Activated T-cell treated with anti-CD3 and anti-CD28 coated beads, Interleukin-2, amount 50 U/mL, for 72 hours (primary cell): Measurements from ENCODE around the gene GOLT1A. TPM values are rescaled to one million over a fixed set of nuclear protein-coding genes. Genes with fewer than 3 reads are reported as not detected.
"Not testable (repeated sequence)": the region's sequence is repeated elsewhere in the genome, so short reads cannot be mapped to it uniquely, and the experiment has no call there.

ENCODE experiments used
- ATAC-seq, 2 donors: fragments of 150-1000 bp; cut with Tn5 transposase; replicated peaks in 1 of 2; 2 replicates each; pipeline ENCODE4 v1.10.0; 2021; ENCODE audit warnings: moderate library complexity in 2 of 2, mild to moderate bottlenecking in 1 of 2
- DNase-seq, 2 donors: peaks; one replicate each; pipeline ENCODE4 v3.0.0; 2021 to 2022; ENCODE audit warnings: mixed read lengths in 1 of 2
- H3K27ac Mint-ChIP-seq: one replicate; pipeline ENCODE4 v1.8.0; 2022; ENCODE audit warnings: mild to moderate bottlenecking, moderate library complexity, mixed read lengths
- H3K27me3 Mint-ChIP-seq: one replicate; pipeline ENCODE4 v1.8.0; 2022; ENCODE audit warnings: low read depth, mixed read lengths
- H3K36me3 Mint-ChIP-seq, 2 donors: one replicate each; pipeline ENCODE4 v1.8.0; 2022; ENCODE audit warnings: mixed read lengths in 2 of 2, mild to moderate bottlenecking in 1 of 2; ENCODE audit not compliant: insufficient read depth in 2 of 2
- H3K4me1 Mint-ChIP-seq: one replicate; pipeline ENCODE4 v1.8.0; 2022; ENCODE audit warnings: low read depth, mixed read lengths
- H3K4me3 Mint-ChIP-seq, 2 donors: one replicate each; pipeline ENCODE4 v1.8.0; 2022; ENCODE audit warnings: mild to moderate bottlenecking in 2 of 2, mixed read lengths in 2 of 2, moderate library complexity in 2 of 2
- H3K9me3 Mint-ChIP-seq, 2 donors: one replicate each; pipeline ENCODE4 v1.8.0; 2022; ENCODE audit warnings: mixed read lengths in 2 of 2
- total RNA-seq, 2 donors: library from RNA; stranded (reverse); gene quantifications; one replicate each; pipeline ENCODE4 v1.2.3, GENCODE V29; 2022

GOLT1A gene
- total RNA-seq, 2 donors from 2014 or later: 0.58 to 0.76 TPM

DNA sequence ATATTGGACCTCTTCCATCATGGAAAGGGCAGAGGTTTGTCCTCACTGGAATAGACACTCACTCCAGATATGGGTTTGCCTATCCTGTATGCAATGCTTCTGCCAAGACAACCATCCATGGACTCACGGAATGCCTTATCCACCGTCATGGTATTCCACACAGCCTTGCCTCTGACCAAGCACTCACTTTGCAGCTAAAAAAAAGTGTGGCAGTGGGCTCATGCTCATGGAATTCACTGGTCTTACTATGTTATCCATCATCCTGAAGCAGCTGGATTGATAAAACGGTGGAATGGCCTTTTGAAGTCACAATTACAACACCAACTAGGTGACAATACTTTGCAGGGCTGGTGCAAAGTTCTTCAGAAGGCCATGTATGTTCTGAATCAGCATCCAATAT lies 25.6 kb upstream of the GOLT1A start:
- H3K27ac Mint-ChIP-seq, H3K27me3 Mint-ChIP-seq, ATAC-seq, H3K4me1 Mint-ChIP-seq, H3K36me3 Mint-ChIP-seq, H3K9me3 Mint-ChIP-seq, DNase-seq, H3K4me3 Mint-ChIP-seq: not testable (repeated sequence)

GRCh38 chr1:204238520-204238919 lies 24.7 kb upstream of the GOLT1A start:
- H3K36me3 Mint-ChIP-seq, H3K4me1 Mint-ChIP-seq, DNase-seq, H3K4me3 Mint-ChIP-seq, H3K27ac Mint-ChIP-seq, ATAC-seq, H3K27me3 Mint-ChIP-seq, H3K9me3 Mint-ChIP-seq: not testable (repeated sequence)

GRCh38 chr1:204237515-204237914 lies 23.7 kb upstream of the GOLT1A start:
- H3K36me3 Mint-ChIP-seq, ATAC-seq, H3K4me1 Mint-ChIP-seq, H3K27ac Mint-ChIP-seq, H3K27me3 Mint-ChIP-seq, H3K9me3 Mint-ChIP-seq, DNase-seq, H3K4me3 Mint-ChIP-seq: not testable (repeated sequence)

GRCh38 chr1:204232526-204232925 lies 18.7 kb upstream of the GOLT1A start:
- H3K9me3 Mint-ChIP-seq: no peaks in the 10 kb centered on the region
- H3K27me3 Mint-ChIP-seq: no peaks in the 10 kb centered on the region
- H3K36me3 Mint-ChIP-seq: no peaks in the 10 kb centered on the region
- no peaks in the 10 kb centered on the region for H3K4me1 Mint-ChIP-seq
- DNase-seq (no peak), ATAC-seq (no peak)
- no peak overlapping the region for H3K4me3 Mint-ChIP-seq
- no peak overlapping the region for H3K27ac Mint-ChIP-seq

- ATAC-seq: no peak
- Mint-ChIP-seq H3K9me3 (no peaks in the 10 kb centered on the region), H3K4me1 (no peaks in the 10 kb centered on the region), H3K27me3 (no peaks in the 10 kb centered on the region), H3K27ac (no peak overlapping the region), H3K36me3 (no peaks in the 10 kb centered on the region), H3K4me3 (no peak overlapping the region)
- DNase-seq: no peak
Observed at GRCh38 chr1:204230211-204230610, 16.4 kb upstream of the GOLT1A start.

DNA sequence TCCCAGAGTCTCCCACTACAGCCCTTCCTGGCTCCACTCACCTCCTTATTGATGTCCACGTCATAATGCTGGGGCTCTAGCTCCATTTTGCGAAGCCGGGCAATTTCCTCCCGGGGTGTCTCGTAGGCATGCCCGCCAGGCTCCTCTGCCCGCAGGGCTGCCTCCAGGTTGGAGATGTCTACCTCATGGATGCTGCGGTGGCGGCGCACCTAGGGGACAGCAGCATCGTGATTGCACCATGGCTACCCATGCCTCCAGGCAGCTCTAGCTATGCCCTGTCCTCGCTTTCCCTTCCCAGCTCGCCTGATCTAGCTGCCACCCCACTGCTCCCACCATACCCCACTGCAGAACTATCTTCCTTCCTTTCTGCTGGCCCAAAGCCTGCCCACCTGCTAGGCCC lies 15.1 kb upstream of the GOLT1A start:
- Mint-ChIP-seq H3K4me3 (no peak overlapping the region), H3K27ac (no peak overlapping the region), H3K9me3 (no peaks in the 10 kb centered on the region), H3K4me1 (no peaks in the 10 kb centered on the region), H3K36me3 (no peaks in the 10 kb centered on the region), H3K27me3 (no peaks in the 10 kb centered on the region)
- no peak for ATAC-seq
- DNase-seq: no peak

DNA sequence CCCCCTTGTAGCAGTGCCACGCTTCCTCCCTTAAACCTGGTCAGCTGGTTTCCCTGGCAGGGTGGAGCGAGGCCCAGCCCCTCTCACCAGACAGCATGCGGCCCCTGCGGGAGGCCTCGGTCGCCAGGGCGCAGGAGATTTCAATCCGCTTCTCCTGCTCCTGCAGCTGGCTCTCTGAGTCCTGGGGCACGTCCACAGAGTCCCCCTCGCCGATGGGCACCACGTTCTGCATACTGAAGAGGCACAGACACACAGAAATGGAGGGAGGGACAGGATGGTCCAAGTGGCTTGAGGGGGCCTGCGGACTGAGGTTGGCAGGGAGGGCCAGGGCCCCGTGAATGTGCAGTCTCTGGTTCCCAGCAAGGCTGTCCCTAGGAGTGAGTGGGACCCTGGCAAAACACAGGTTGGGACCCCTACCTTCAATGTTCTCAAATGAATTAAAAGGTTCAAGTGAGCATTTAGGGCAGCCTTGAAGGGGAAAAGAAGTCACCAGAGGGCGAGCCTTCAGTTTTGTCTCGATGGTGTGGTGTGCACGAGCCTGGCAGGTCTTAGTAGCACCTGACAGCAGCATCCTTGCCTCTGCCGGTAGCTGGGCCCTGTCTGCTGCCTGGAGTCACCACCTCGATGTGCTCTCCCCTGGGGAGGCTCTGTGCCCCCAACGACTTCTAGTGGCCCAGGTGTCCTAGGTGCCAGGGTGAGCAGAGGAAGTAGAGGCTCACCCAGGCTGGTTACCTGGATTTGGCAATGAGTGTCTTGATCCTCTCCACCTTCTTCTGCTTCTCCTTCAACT lies 14.4 kb upstream of the GOLT1A start:
- no peak for ATAC-seq
- Mint-ChIP-seq H3K4me3 (no peak overlapping the region), H3K4me1 (no peaks in the 10 kb centered on the region), H3K36me3 (no peaks in the 10 kb centered on the region), H3K27ac (no peak overlapping the region), H3K9me3 (no peaks in the 10 kb centered on the region), H3K27me3 (no peaks in the 10 kb centered on the region)
- no peak for DNase-seq

GRCh38 chr1:204227351-204227750 lies 13.6 kb upstream of the GOLT1A start:
- no peak for DNase-seq
- Mint-ChIP-seq H3K4me1 (no peaks in the 10 kb centered on the region), H3K27me3 (no peaks in the 10 kb centered on the region)

GRCh38 chr1:204225841-204226735 lies 12.3 kb upstream of the GOLT1A start:
- no peak for ATAC-seq
- Mint-ChIP-seq H3K4me3 (no peak overlapping the region), H3K9me3 (no peaks in the 10 kb centered on the region), H3K36me3 (no peaks in the 10 kb centered on the region), H3K27me3 (no peaks in the 10 kb centered on the region), H3K27ac (no peak overlapping the region), H3K4me1 (no peaks in the 10 kb centered on the region)
- DNase-seq: no peak

More at GRCh38 chr1:204227351-204227750, 13.6 kb upstream of the GOLT1A start:
- no peak overlapping the region for H3K27ac Mint-ChIP-seq
- no peak for ATAC-seq
- H3K4me3 Mint-ChIP-seq: no peak overlapping the region
- H3K9me3 Mint-ChIP-seq: no peaks in the 10 kb centered on the region
- no peaks in the 10 kb centered on the region for H3K36me3 Mint-ChIP-seq

GRCh38 chr1:204224655-204225054 lies 10.9 kb upstream of the GOLT1A start:
- no peak overlapping the region for H3K27ac Mint-ChIP-seq

DNA sequence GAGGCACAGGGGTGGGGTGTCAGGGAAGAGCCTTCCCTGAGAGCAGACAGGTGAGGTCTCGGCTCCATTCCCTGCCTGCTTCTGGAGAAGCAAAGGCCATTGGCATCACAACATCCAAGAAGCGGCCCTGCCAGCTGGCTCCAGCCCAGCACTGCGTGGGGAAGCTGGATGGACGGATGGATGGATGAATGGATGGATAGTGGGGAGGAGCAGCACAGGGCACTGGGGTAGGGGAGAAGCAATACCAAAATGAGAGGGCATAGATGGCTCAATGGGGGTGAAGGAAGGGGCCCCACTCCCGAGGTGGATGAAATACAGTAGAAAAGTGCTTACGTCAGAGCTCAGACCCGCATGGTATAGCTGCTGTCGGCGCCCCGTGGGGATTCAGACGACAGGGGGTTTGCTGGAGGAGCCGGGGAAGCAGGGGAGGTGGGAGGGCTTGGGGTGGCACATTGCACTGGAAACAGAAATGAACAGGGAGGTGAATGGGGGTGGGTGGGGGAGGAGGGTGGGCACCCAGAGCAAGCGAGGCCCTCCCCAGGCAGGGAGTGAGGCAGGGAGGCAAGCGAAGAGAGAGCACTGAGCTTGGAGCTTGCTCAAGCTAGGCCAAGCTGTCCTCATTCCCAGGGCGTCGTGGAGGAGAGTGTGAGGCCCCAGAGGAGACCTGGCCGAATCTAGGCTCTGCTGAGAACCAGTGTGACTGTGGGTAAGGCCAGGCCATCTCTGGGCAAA lies 9.5 kb upstream of the GOLT1A start:
- Mint-ChIP-seq H3K27ac (no peak overlapping the region), H3K9me3 (no peaks in the 10 kb centered on the region), H3K27me3 (no peaks in the 10 kb centered on the region), H3K4me3 (no peak overlapping the region), H3K36me3 (no peaks in the 10 kb centered on the region), H3K4me1 (no peaks in the 10 kb centered on the region)
- ATAC-seq (no peak), DNase-seq (no peak)

More at GRCh38 chr1:204224655-204225054, 10.9 kb upstream of the GOLT1A start:
- Mint-ChIP-seq H3K9me3 (no peaks in the 10 kb centered on the region), H3K27me3 (no peaks in the 10 kb centered on the region), H3K4me3 (no peak overlapping the region), H3K36me3 (no peaks in the 10 kb centered on the region), H3K4me1 (no peaks in the 10 kb centered on the region)
- ATAC-seq: no peak
- no peak for DNase-seq

DNA sequence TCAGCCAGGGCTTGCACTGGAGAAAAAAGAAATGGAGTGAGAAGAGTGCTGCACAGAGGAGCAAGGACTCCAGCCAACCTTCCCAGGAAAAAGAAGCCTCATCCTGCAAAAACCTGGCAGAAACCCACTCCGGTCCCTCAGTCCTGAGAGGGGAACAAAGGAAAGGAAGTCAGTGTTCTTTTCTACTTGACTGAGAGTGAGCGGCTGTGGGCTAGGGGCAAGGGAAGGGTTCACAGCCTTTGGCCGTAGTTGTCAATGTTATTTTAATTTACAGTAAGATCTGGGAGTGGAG lies 8.9 kb upstream of the GOLT1A start:
- ATAC-seq: no peak
- Mint-ChIP-seq H3K4me3 (no peak overlapping the region), H3K36me3 (no peaks in the 10 kb centered on the region), H3K27ac (no peak overlapping the region), H3K4me1 (no peaks in the 10 kb centered on the region), H3K9me3 (no peaks in the 10 kb centered on the region), H3K27me3 (no peaks in the 10 kb centered on the region)
- no peak for DNase-seq
